Renal pelvis (tissue), 3 donors: ENCODE data around the gene PCDHGA4. TPM values are rescaled to one million over a fixed set of nuclear protein-coding genes. Genes with fewer than 3 reads are reported as not detected.

ENCODE experiments used
- polyA plus RNA-seq, 3 donors: library from polyadenylated mRNA; unstranded; fragments of 120-200 nt; gene quantifications; one replicate each; pipeline ENCODE4 v1.2.1, GENCODE V29; 2013; ENCODE audit not compliant: insufficient read length in 3 of 3

PCDHGA4 gene
- polyA plus RNA-seq, 3 donors = 2.3 to 3.0 (median 2.4) TPM

Other genes with a start within 250 kb of the PCDHGA4 start
- 1 to 10 TPM in 2 of 3 donors, under 1 TPM in 1; 0.97 to 2.1 (median 2.0) TPM for gene PCDHB4, start 233.2 kb upstream of the PCDHGA4 start, polyA plus RNA-seq
- 1 to 10 TPM; 5.3 to 9.5 (median 9.1) TPM for gene PCDHB5, start 219.8 kb upstream of the PCDHGA4 start, polyA plus RNA-seq
- gene PCDHB6, start 205.0 kb upstream of the PCDHGA4 start, polyA plus RNA-seq = 1 to 10 TPM; 1.6 to 3.1 (median 3.0) TPM
- gene PCDHB7, start 182.4 kb upstream of the PCDHGA4 start, polyA plus RNA-seq = 1 to 10 TPM; 3.5 to 4.4 (median 4.2) TPM
- gene PCDHB8, start 177.2 kb upstream of the PCDHGA4 start, polyA plus RNA-seq = 1 to 10 TPM; 1.5 to 3.1 (median 2.1) TPM
- gene PCDHB16, start 172.6 kb upstream of the PCDHGA4 start, polyA plus RNA-seq = 1 to 10 TPM; 5.1 to 7.4 (median 6.5) TPM
- 1 to 10 TPM; 3.4 to 4.5 (median 4.1) TPM for gene PCDHB9, start 167.9 kb upstream of the PCDHGA4 start, polyA plus RNA-seq
- gene PCDHB10, start 162.7 kb upstream of the PCDHGA4 start, polyA plus RNA-seq = 1 to 10 TPM; 4.9 to 6.6 (median 6.4) TPM
- 1 to 10 TPM; 3.8 to 6.5 (median 4.6) TPM for gene PCDHB11, start 155.4 kb upstream of the PCDHGA4 start, polyA plus RNA-seq
- gene PCDHB12, start 146.3 kb upstream of the PCDHGA4 start, polyA plus RNA-seq = 1 to 10 TPM; 3.6 to 4.6 (median 4.5) TPM
- 1 to 10 TPM; 6.4 to 7.5 (median 6.9) TPM for gene PCDHB13, start 141.1 kb upstream of the PCDHGA4 start, polyA plus RNA-seq
- 10 to 100 TPM; 10.1 to 11.2 (median 10.2) TPM for gene PCDHB14, start 131.7 kb upstream of the PCDHGA4 start, polyA plus RNA-seq
- 10 to 100 TPM; 14.3 to 15.2 (median 14.7) TPM for gene PCDHB15, start 109.6 kb upstream of the PCDHGA4 start, polyA plus RNA-seq
- under 1 TPM in 2 of 3 donors, not detected in 1; 0.19 to 0.21 TPM for gene SLC25A2, start 51.0 kb upstream of the PCDHGA4 start, polyA plus RNA-seq
- gene TAF7, start 34.2 kb upstream of the PCDHGA4 start, polyA plus RNA-seq = 100 to 1,000 TPM; 137 to 157 (median 148) TPM
- 1 to 10 TPM in 2 of 3 donors, under 1 TPM in 1; 0.81 to 1.7 (median 1.0) TPM for gene PCDHGA1, start 24.5 kb upstream of the PCDHGA4 start, polyA plus RNA-seq
- gene PCDHGA2, start 16.3 kb upstream of the PCDHGA4 start, polyA plus RNA-seq = 1 to 10 TPM; 6.3 to 8.3 (median 6.4) TPM
- 1 to 10 TPM; 3.4 to 4.5 (median 3.8) TPM for gene PCDHGA3, start 11.2 kb upstream of the PCDHGA4 start, polyA plus RNA-seq
- gene PCDHGB1, start 4.9 kb upstream of the PCDHGA4 start, polyA plus RNA-seq = 1 to 10 TPM; 1.7 to 1.8 (median 1.7) TPM
- 1 to 10 TPM; 3.5 to 4.9 (median 3.6) TPM for gene PCDHGB2, start 5.0 kb downstream of the PCDHGA4 start, polyA plus RNA-seq
- 1 to 10 TPM; 2.6 to 3.2 (median 2.6) TPM for gene PCDHGA5, start 9.1 kb downstream of the PCDHGA4 start, polyA plus RNA-seq
- gene PCDHGB3, start 15.2 kb downstream of the PCDHGA4 start, polyA plus RNA-seq = 1 to 10 TPM; 1.9 to 2.6 (median 2.5) TPM
- 1 to 10 TPM; 6.4 to 8.5 (median 7.9) TPM for gene PCDHGA6, start 18.9 kb downstream of the PCDHGA4 start, polyA plus RNA-seq
- gene PCDHGA7, start 27.7 kb downstream of the PCDHGA4 start, polyA plus RNA-seq = 1 to 10 TPM; 2.2 to 2.5 (median 2.5) TPM
- 1 to 10 TPM; 4.9 to 6.2 (median 6.2) TPM for gene PCDHGB4, start 32.7 kb downstream of the PCDHGA4 start, polyA plus RNA-seq
- under 1 TPM; 0.78 to 0.85 (median 0.81) TPM for gene PCDHGA8, start 37.6 kb downstream of the PCDHGA4 start, polyA plus RNA-seq
- 10 to 100 TPM in 1 of 3 donors, 1 to 10 TPM in 2; 9.3 to 12.0 (median 9.7) TPM for gene PCDHGB5, start 42.9 kb downstream of the PCDHGA4 start, polyA plus RNA-seq
- 1 to 10 TPM; 4.8 to 6.1 (median 5.5) TPM for gene PCDHGA9, start 47.8 kb downstream of the PCDHGA4 start, polyA plus RNA-seq
- gene PCDHGB6, start 53.0 kb downstream of the PCDHGA4 start, polyA plus RNA-seq = 1 to 10 TPM; 6.8 to 7.8 (median 7.3) TPM
- gene PCDHGA10, start 58.0 kb downstream of the PCDHGA4 start, polyA plus RNA-seq = 1 to 10 TPM; 3.1 to 3.7 (median 3.4) TPM
- 10 to 100 TPM; 11.0 to 17.3 (median 16.1) TPM for gene PCDHGB7, start 62.7 kb downstream of the PCDHGA4 start, polyA plus RNA-seq
- 1 to 10 TPM; 3.8 to 6.3 (median 4.9) TPM for gene PCDHGA11, start 66.0 kb downstream of the PCDHGA4 start, polyA plus RNA-seq
- 1 to 10 TPM; 1.1 to 2.9 (median 1.8) TPM for gene PCDHGA12, start 75.5 kb downstream of the PCDHGA4 start, polyA plus RNA-seq
- gene PCDHGC3, start 120.9 kb downstream of the PCDHGA4 start, polyA plus RNA-seq = 100 to 1,000 TPM in 1 of 3 donors, 10 to 100 TPM in 2; 91.6 to 131 (median 92.5) TPM
- gene PCDHGC4, start 130.0 kb downstream of the PCDHGA4 start, polyA plus RNA-seq = 1 to 10 TPM; 3.3 to 4.3 (median 3.8) TPM
- gene PCDHGC5, start 134.1 kb downstream of the PCDHGA4 start, polyA plus RNA-seq = 1 to 10 TPM in 1 of 3 donors, under 1 TPM in 2; 0.40 to 1.1 (median 0.93) TPM